HG02981 (cell line): ENCODE data around the gene GPR152.
"Not testable (repeated sequence)": the region's sequence is repeated elsewhere in the genome, so short reads cannot be mapped to it uniquely, and the experiment has no call there.

Experiments
- ATAC-seq: cut with Tn5 transposase; IDR thresholded peaks from one replicate; pipeline ENCODE4 v1.9.1; 2021; ENCODE audit warnings: mild to moderate bottlenecking, moderate library complexity; ENCODE audit not compliant: unreplicated experiment

Gene GPR152

DNA sequence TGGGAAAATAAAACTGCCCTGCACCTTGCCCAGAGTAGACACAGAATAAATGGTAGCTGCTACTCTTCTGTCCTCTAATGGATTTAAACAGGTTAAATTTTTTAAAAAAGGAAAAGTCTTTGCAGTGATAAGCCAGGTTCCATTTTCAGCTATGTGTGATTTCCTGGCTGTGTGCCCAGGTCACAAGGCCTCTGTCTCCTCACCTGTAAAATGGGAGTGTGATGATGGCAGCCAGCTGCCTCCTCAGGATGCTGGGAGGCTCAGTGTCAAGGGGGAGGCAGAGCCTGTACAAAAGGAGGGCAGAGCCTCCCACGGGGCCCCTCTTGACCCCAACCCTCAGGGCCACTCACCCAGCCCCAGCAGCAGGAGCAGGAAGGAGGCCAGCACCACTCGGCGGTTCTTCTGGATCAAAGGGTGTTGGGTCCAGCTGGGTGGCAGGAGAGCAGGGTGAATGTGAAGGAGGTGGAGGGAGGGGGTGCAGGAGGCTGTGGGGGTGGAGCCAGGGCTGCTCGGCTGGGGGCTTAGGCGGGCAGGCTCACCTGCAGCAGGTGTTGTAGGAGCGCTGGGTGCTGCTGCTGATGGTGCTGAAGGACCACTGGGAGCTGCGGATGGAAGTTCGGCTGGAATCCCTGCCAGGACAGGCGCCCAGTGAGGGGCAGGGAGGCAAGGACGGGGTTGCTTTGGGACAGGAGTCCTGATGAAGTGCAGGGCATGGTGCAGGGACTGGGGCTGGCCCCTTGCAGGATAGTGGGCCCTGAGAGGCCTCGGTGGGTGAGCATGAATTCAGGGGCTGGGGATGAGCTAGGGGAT, 14.6 kb upstream of the GPR152 start:
- ATAC-seq = no peak

DNA sequence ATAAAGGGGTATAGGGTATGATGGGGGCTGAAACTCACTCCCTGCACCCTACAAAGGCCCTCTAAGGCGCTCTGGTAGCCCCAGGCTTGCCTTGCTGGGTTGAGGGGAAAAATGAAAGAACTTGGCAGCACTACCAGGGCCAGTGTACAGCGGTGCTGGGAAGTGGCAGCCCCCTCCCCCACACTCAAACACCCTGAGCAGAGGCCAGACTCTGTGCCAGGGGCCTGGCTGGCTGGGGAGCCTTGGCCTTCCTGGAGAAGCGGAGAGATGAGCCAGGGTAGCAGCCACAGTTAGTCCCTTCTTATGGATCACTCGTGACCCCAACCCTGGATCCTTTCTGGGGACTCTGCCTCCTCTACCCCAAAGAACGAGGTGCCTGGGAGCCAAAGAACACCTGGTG, 13.8 kb upstream of the GPR152 start:
- no peak for ATAC-seq

DNA sequence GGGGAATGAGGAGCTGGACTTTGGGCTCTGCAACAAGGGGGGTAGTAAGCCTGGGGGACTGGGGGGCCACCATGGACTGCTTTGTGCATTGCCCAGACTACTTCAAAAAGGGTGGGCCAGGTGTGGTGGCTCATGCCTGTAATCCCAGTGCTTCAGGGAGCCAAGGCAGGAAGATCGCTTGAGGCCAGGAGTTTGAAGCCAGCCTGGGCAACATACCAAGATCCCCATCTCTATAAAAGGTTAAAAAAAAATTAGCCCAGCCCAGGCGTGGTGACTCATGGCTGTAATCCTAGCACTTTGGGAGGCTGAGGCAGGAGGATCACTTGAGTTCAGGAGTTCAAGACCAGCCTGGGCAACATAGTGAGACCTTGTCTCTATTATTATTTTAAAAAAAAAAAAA, 13.0 kb upstream of the GPR152 start:
- ATAC-seq = not testable (repeated sequence)

DNA sequence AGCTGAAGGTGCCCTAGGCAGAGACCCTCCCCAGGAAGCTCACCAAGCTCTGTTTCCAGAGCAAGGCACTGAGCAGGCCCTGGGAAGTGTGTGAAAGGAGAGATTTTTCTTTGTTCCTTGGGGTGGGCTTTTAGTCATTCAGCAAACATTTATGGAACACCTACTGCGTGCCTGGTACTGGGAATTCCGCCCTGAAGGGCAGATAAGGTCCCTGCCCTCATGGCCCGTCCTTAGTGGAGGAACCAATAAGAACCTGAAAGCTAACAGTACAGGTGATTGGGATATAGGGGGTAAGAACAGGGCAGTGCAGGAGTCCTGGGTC, 12.6 kb upstream of the GPR152 start:
- no peak for ATAC-seq

DNA sequence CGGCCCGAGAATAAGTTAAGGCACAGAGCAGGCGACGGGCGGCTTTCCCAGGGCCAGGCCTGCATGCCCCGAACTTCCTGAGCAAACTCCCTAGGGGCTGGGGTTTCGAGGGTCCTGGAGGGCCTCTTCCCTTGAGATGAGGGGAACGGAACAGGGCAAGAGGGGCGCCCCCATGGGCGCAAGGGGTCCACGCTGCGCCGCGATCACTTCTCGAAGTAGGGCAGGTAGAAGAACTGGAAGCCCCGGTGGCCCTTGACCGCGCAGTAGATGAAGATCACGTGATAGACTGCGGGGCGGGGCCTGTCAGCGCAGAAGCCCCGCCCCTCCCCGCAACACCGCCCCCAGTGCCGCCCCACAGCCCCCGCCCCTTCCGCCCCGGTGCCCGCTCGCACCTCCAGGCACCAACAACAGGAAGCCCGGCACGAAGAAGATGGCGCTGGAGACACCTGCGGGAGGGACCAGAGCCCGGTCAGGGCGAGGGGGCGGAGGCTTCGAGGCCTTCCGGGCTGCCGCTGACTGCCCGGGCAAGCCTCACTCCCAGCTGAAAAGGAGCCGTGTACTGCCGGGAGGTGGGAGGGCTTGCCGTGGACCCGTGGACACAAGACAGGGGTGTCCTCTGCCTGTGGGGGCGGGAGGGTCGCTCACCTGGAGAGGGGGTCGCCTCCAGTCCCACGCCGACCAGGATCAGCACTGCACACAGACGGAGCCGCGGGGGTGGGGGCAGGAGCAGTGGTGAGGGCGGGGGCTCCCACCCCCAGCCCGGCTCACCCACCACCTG, 12.1 kb upstream of the GPR152 start:
- ATAC-seq = peak; percentile 51

DNA sequence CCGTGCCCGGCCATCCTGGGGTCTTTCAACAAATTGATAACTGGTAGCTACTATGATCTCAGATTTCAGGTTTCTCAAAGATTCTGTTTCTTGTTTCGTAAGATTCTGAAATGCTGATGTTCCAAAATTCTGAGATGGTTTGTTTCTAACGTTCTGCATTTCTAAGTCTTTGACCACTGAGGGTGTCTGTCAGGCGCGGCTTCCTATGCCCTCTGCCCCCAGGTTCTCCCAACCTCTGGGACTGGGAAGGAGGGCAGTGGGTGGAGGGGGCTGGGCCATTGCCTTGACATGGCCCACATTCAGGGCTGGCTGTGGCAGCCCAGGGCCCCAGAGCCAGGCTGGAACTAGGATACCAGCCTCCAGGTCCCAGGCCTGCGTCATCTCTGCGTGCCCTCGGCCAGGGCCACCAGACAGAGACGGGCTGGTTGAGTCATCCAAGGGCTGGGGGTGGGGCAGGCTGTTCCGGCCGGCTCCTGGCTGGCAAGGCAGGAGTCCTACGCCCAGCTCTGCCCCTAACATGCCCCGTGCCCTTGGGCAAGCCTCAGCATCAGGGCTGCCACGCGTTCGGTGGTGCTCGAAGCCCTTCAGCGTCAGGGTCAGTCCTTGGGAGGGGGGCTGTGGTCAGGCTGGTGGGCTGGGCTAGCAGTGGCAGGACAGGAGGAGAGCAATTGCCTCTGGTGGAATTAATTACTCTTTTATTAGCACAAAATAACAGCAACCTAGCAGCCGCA, 11.3 kb upstream of the GPR152 start:
- no peak for ATAC-seq

DNA sequence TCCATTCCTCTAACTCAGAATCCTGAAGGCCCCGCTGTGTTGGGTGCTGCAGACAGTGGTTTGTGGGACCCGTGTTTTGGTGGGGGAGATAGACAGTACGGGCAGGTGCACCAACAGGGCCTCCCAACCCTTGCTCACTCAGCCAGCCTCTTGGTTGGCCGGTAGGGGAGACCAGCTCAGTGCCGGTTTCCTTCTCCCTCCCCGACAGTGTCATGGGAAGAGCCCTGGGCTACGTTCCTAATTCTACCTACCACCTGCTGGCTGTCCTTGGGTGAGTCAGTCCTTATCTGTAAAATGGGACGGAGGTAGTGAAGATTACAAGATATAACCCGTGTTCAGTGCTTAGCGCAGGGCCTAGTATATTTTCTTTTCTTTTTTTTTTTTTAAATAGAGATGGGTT, 10.7 kb upstream of the GPR152 start:
- ATAC-seq = no peak

DNA sequence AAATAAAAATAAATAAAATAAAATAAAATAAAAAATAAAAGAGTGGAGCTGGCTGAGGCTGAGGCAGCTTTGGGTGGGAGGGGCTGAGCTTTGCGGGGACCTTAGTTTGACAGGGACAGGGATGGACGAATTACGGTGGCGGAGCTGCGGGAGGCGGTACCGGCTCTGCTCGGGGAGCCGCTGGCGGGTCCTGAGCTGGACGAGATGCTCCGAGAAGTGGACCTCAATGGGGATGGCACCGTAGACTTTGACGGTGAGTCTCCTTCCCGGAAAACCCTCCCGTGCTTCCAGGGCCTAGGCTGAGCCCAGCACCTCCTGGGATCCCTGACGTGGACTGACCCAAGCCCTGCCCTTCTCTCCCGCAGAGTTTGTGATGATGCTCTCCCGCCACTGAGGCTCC, 5.7 kb upstream of the GPR152 start:
- no peak for ATAC-seq

DNA sequence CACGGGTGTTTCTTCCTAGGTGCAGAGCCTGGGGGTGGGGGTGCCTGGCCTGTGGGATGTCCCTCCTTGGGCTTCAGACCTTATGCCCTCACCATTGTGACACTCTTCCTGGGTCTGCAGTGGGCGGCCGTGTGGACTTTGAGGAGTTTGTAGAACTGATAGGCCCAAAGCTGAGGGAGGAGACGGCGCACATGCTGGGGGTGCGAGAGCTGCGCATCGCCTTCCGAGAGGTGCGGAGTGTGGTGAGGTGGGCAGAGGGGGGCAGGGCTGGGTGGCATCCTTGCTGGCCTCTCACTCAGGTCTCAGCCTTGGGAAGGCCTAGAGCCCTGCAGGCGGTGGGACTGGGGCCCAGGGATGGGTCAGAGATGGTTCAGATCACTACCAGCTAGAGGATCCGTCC, 4.9 kb upstream of the GPR152 start:
- no peak for ATAC-seq

DNA sequence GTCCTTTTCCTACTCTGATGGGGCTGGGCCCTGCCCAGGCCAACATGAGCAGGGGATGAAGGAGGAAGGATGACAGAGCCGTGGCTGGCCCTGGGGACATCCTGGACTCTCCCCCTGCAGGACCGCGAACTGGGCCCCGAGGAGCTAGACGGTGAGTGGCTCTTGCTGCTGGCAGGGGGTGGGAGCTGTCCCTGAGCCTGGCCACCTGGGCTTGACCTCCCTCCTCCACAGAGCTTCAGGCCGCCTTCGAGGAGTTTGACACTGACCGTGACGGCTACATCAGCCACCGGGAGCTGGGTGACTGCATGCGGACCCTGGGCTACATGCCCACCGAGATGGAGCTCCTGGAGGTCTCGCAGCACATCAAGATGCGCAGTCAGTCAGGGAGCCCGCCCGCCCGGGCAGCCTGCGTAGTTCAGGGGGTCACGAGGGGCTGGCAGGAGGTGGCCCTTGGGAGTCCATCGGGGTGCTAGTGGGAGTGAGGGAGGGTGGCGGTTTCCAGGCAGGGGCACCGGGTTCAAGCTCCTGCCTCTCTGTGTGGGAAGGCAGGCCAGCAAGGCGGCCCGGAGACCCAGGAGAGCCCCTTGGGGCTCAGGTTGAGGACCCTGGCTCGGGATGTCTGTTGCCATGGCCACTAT, 3.7 kb upstream of the GPR152 start:
- ATAC-seq = no peak

DNA sequence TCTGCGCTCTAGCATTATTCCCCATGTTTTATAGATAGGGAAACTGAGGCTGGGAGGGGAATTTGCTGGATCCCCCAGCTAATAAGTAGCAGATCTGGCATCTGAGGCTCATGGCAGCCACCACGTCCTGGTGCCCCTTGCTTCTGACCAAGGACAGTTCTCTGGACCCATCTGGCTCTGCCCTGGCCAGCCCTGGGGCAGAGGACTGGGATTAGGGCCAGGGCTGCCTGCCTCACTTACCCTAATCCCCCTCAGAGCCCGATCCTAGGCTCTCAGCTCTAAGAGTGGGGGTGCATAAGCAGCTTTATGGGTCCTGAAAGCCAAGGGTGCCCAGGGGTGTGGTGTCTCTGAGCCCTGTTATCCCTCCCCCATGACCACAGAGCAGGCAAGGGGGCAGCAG, 2.5 kb upstream of the GPR152 start, which contains the start of gene CABP4:
TSS of gene CABP4 (plus strand) at position 301 of the 400 bp plus-strand sequence. CDS start at position 371, 70 bp downstream.
- no peak for ATAC-seq

DNA sequence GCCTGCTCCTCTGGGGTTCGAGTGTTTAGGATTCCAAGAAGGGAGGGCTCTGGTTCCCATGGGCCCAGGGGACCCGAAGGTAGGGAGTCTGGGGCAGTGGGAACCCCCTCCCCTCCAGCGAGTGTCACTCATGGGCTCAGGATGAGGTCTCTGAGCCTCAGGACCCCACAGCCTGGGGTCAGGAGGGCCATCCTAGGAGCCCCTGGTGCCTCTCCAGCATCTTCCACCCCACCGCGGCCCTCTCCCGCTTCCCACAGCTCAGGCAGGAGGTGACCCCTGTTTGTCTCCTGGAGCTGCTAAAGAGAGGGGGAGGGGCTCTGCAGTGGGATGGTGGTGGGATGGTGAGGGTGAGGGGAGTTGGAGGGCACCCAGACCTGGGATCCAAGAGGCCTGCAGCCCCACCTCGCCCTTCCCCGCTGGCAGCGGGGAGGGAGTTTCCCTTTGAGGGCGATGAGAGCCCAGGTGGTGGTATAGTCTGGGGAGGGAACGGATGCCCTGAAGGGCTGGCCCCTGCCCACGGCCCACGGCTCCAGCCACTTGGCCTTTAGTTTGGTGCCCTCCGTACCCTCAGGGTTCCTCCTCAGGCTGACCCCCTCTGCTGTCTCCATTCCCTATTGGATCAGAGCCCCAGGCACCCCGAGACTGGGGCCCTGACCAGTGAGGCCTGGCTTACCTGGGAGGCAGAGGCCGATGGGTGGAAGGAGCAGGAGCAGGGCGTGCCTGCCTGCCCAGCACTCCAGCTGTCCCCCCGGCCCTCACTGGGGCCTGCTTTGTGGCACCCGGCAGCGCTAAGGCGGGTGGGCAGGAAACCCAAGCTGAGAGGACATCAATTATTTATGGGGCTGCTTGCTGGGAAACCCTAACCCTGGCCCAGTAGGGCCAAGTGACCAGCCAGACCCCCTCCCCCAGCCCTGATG, 1.5 kb upstream of the GPR152 start:
- ATAC-seq = no peak

DNA sequence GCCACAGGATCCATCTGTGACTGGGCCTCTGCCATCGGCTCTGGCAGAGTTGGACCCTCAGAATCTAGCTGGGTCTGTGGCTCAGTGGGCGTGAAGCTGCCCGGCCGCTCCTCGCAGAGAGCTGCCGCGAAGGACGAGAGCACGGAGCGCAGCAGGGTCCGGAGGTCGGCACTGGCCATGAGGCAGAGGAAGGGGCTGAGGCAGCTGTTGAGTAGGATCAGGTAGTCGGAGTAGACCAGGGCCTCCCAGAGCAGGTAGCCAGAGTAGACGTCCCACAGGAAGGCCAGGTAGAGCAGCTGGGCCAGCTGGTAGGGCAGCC, 912 bp downstream of the GPR152 start:
- ATAC-seq = no peak

DNA sequence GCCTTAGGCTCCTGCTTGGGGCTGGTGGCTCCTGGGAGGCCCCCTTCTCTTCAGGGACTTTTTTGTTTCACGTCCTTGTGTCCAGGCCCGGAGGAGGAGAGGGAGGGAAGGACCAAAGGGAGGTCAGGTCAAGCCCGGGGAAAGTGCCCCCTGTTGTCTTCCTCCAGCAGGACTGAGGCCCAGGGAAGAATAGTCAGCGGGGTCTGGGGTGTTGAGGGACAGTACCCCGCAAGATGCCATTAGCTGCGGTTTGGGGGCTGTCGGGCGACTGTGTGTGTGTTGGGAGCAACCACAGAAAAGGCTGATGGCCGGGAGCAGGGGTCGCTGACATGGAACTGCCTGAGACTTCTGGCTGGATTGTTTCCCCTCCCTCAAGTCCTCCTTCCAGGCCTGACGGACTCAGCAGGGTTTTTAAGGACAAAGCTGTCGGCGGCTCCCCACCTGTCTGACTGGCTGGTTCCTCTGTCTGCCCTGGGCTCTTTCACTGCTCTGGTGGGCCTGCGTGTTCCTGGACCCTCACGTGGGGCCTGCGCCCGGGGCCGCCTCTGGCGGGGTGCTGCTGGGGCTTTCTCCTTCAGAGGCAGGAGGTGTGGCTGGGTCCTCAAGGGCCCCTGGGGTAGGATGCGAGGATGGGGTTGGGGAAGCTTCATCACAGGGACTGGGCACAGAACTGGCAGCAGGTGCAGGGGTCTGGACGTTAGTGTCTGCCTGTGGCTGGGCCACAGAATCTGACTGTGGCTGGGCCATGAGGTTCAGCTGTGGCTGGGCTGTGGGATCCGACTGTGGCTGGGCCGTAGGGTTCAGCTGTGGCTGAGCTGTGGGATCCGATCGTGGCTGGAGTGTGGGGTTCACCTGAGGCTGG, 1.5 kb downstream of the GPR152 start:
- ATAC-seq = no peak

DNA sequence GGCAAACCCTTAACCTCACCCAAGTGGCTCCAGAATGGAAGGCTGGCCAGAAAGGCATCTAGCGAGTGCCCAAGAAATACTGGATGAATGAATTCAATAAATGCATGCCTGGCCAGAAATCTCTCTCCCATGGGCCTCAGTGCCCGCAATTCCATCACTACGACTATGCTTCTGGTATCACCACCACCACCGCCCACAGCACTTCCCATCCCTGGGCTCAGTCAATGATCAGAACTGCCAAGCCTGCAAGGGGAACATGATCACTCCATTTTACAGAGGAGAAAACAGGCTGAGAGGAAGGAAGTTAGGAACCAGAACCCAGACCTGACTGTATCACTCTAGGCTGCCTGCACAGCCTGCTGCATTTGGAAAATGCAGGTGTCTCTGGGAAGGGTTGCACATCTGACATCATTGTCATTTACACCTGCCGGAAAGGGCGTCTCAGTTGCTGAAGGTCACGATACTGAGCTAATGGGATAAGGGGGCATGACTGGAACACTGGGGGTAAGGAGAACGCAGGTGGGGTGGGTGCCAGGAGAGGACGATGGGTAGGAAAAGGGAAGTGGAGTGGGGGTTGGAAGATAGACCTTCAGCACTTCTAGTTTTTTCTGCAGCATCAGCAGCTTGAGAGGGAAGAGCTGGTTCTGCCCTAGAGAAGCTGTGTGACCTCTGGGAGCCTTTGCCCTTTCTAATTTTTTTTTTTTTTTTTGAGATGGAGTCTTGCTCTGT, 3.2 kb downstream of the GPR152 start:
- no peak for ATAC-seq

DNA sequence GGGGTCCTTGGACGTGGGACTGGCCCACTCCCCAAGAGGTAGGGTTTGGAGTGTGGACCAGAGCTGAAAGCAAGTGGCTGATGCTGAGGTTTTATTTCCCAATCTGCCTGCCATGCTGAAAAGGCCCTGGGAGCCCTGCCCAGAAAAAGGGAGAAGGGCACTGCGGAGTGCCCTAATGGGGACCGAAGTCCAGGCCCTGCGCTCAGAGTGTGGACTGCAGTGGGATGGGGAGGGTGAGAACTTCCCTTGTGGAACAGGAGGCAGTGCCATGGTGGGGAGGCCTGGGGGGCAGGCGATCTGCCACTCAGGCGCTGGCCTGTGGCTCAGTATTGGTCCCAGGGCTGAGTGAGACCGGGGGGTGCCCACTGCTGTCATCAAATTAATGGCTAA, 4.3 kb downstream of the GPR152 start:
- no peak for ATAC-seq

DNA sequence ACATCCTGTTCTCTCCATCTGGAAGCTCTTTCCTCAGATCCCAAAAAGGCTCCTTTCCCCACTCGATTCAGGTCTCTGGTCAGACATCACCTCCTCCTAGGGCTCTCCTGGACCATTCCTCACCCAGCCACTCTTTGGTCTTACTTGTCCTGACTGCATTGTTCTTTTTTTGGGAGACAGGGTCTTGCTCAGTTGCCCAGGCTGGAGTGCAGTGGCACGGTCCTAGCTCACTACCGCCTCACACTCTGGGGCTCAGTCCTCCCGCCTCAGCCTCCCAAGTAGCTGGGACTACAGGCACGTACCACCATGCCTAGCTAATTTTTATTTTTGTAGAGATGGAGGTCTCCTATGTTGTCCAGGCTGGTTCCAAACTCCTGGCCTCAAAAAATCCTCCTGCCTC, 7.0 kb downstream of the GPR152 start:
- ATAC-seq = no peak

DNA sequence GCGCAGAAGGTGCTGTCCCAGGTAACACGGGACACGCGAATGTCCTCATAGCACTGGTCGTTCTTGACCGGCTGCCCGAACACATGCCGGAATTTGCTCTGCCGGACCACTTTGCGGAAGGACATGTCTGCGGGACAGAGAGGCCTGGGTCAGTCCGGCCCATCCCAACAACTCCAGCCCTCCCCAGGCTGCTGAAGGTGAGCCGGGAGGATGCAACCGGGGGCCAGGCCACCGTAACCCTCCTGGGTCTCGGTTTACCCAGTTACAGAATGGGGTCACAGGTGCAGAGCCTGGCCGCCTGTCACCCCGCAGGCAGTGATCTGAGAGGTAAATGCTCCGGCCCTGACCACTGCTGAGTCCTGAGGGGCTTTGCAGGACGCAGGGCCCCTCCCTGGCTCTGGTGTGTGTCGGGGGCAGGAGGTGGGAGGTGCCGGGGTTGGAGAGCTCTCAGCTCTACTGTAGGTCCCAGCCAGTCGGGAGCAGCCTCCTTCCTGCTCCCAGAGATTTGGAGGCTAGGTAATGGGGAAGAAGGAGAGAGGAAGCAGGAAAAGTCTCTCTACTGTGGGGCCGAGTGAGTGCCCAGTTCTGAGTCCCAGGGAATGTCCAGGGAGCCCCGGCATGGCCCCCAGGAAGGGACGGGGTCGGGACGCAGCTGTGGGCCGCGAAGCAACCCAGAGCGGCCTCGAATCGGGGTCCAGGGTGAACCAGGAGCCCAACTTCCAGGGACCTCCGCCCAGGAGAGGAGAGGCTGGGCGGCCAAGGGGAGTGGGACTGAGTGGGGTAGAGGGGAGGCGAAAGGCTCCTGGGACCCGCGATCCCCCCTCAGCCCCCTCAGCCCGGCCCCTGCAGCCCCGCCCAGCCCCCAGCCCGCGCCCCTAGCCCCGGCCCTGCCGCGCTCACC, 9.8 kb downstream of the GPR152 start:
- ATAC-seq = no peak
